ENCODE data around the gene STARD10.

DNA sequence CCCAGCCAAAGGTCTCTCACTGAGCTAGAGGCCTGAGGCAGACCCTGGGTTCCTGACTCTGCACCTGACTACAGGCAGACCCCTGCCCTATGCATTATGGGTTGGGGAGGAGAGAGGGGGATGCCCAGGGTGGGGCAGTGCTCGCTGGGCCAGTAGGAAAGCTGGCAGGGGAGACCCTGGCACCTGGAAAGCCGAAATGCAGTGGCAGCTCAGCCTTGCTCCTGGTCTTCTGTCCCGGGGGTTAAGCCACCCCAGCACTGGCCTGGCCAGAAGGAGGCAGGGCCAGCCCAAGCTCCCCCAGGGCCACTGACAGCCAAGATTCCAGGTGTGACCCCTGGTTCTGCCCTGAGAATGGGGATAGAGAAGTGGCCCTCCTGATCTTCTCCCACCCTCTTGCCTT lies 47.0 kb downstream of the STARD10 start:
- no peak for TF ChIP-seq POLR2A (IDR thresholded peaks at IDR 0.05; ENCODE audit: low read depth, low read length)
- no peak for TF ChIP-seq CTCF (IDR thresholded peaks at IDR 0.05; ENCODE audit: extremely low read depth in 1 of 2, insufficient read depth in 1 of 2, low read depth in 1 of 2, low read length in 2 of 2)
- no peak for TF ChIP-seq FOS (IDR thresholded peaks at IDR 0.05; ENCODE audit: borderline replicate concordance, insufficient read depth, low read length)
- TF ChIP-seq POLR2AphosphoS5 (IDR thresholded peaks at IDR 0.05; ENCODE audit: insufficient read depth, low read depth, low read length): no peak
- no peak for TF ChIP-seq MYC (IDR thresholded peaks at IDR 0.05; ENCODE audit: low read depth, low read length)
- no peak for TF ChIP-seq EZH2 (IDR thresholded peaks at IDR 0.05; ENCODE audit: borderline replicate concordance, low read depth, low read length, severe bottlenecking)
